HFFc6 (cell line): ENCODE results near the gene IL1RAP. TPM values are rescaled to one million over a fixed set of nuclear protein-coding genes. Genes with fewer than 3 reads are reported as not detected.
A peak's percentile ranks its signal among the peaks of the same experiment; 100 is the strongest.
"Not testable (repeated sequence)": the region's sequence is repeated elsewhere in the genome, so short reads cannot be mapped to it uniquely, and the experiment has no call there.

Source experiments
- DNase-seq: peaks from one replicate; pipeline ENCODE4 v3.0.0-alpha.2; 2018
- H3K27ac Mint-ChIP-seq: 2 replicates; pipeline ENCODE4 v1.8.0; 2020; ENCODE audit warnings: mild to moderate bottlenecking, mixed read lengths
- H3K27me3 Mint-ChIP-seq: 2 replicates; pipeline ENCODE4 v1.8.0; 2021; ENCODE audit warnings: mild to moderate bottlenecking, moderate library complexity, mixed read lengths; ENCODE audit not compliant: insufficient read depth
- H3K36me3 Mint-ChIP-seq: 2 replicates; pipeline ENCODE4 v1.8.0; 2021; ENCODE audit warnings: low read depth, mixed read lengths
- H3K4me1 Mint-ChIP-seq: 2 replicates; pipeline ENCODE4 v1.8.0; 2020; ENCODE audit warnings: low read depth, mixed read lengths
- H3K4me3 Mint-ChIP-seq: 2 replicates; pipeline ENCODE4 v1.8.0; 2020; ENCODE audit warnings: mild to moderate bottlenecking, moderate library complexity, mixed read lengths
- H3K9me3 Mint-ChIP-seq: 2 replicates; pipeline ENCODE4 v1.8.0; 2020; ENCODE audit warnings: mild to moderate bottlenecking, mixed read lengths
- total RNA-seq, 6 experiments: library from RNA; stranded (reverse); fragmentation: NEBNext Ultra II Directional; extraction: Animal tissue kit (Norgen Biotek cat#: 25700); gene quantifications; 2 replicates in 1 of 6; 3 replicates in 5 of 6; pipeline ENCODE4 v1.2.3, GENCODE V29; 2021
- TF ChIP-seq, protein P1 (sequence below): fragments of 200-600 bp; sonication (generic); IDR thresholded peaks from 2 replicates; pipeline ENCODE4 v1.5.0; 2021; ENCODE audit warnings: antibody characterized with exemption, mild to moderate bottlenecking

The IL1RAP gene
- total RNA-seq, 6 experiments from 2014 or later: 3.4 to 6.7 (median 5.3) TPM

DNA sequence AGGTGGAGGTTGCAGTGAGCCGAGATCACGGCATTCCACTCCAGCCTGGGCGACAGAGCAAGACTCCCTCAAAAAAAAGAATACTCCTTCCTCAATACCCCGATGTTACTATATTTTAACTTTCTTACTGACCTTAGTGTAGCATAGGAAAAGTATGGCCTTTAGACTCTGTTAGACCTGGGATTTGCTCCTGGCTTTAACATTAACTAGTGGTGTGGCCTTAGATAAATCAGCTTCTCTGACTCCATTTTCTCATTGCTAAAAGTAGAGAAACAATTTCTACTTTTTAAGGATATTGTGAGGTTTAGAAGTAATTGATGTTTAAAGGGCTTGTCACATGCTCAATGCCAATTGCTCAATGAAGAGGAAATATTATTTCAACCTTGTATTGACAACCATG, 7.6 kb upstream of the IL1RAP start:
- H3K9me3 Mint-ChIP-seq: no peaks in the 10 kb centered on the region
- DNase-seq: no peak
- H3K27ac Mint-ChIP-seq: no peak overlapping the region
- TF ChIP-seq, protein P1, sequence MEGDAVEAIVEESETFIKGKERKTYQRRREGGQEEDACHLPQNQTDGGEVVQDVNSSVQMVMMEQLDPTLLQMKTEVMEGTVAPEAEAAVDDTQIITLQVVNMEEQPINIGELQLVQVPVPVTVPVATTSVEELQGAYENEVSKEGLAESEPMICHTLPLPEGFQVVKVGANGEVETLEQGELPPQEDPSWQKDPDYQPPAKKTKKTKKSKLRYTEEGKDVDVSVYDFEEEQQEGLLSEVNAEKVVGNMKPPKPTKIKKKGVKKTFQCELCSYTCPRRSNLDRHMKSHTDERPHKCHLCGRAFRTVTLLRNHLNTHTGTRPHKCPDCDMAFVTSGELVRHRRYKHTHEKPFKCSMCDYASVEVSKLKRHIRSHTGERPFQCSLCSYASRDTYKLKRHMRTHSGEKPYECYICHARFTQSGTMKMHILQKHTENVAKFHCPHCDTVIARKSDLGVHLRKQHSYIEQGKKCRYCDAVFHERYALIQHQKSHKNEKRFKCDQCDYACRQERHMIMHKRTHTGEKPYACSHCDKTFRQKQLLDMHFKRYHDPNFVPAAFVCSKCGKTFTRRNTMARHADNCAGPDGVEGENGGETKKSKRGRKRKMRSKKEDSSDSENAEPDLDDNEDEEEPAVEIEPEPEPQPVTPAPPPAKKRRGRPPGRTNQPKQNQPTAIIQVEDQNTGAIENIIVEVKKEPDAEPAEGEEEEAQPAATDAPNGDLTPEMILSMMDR: no peak
- no peaks in the 10 kb centered on the region for H3K4me1 Mint-ChIP-seq
- no peak overlapping the region for H3K4me3 Mint-ChIP-seq
- H3K36me3 Mint-ChIP-seq: no peaks in the 10 kb centered on the region
- H3K27me3 Mint-ChIP-seq: no peaks in the 10 kb centered on the region; the same call in 1 of the 2 replicates

- Mint-ChIP-seq H3K4me3 (peak overlapping the region; percentile 91), H3K36me3 (no peaks in the 10 kb centered on the region), H3K27ac (peak overlapping the region; percentile 66; the same call in 1 of the 2 replicates), H3K4me1 (peaks cover 33% of the 10 kb centered on the region), H3K9me3 (no peaks in the 10 kb centered on the region), H3K27me3 (no peaks in the 10 kb centered on the region; the same call in 1 of the 2 replicates)
- TF ChIP-seq, protein P1: no peak
- DNase-seq: no peak
Observed at GRCh38 chr3:190512666-190513065, 1.2 kb upstream of the IL1RAP start.

- peak overlapping the region; percentile 69 for H3K27ac Mint-ChIP-seq
Observed at GRCh38 chr3:190514413-190515153, 698 bp downstream of the IL1RAP start.

DNA sequence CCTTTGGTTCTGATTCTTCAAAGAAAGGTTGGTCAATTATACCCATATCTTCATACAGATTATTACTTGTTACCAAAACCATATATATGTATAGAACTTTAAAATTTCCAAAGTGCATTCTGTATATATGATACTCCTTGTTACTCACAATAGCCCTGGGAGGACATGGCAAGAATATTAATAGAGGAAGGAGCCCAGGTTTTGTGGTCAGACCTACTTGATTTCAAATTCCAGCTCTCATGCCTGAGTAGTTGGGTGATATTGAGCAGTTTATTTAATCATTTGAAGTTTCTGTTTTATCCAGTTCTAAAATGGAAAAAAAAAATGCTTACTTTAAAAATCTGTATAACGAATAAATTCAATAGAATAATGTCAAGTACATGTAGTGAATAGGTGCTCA, 2.5 kb downstream of the IL1RAP start:
- Mint-ChIP-seq H3K27me3 (no peaks in the 10 kb centered on the region), H3K36me3 (no peaks in the 10 kb centered on the region), H3K27ac (no peak overlapping the region), H3K4me1 (peaks cover 52% of the 10 kb centered on the region), H3K9me3 (no peaks in the 10 kb centered on the region), H3K4me3 (no peak overlapping the region)
- TF ChIP-seq, protein P1: no peak
- no peak for DNase-seq

More at GRCh38 chr3:190514413-190515153, 698 bp downstream of the IL1RAP start:
- H3K9me3 Mint-ChIP-seq: no peaks in the 10 kb centered on the region
- TF ChIP-seq, protein P1: no peak
- H3K27me3 Mint-ChIP-seq: no peaks in the 10 kb centered on the region
- peaks cover 44% of the 10 kb centered on the region for H3K4me1 Mint-ChIP-seq
- H3K4me3 Mint-ChIP-seq: peak overlapping the region; percentile 91
- no peaks in the 10 kb centered on the region for H3K36me3 Mint-ChIP-seq
- peak; percentile 45 for DNase-seq

DNA sequence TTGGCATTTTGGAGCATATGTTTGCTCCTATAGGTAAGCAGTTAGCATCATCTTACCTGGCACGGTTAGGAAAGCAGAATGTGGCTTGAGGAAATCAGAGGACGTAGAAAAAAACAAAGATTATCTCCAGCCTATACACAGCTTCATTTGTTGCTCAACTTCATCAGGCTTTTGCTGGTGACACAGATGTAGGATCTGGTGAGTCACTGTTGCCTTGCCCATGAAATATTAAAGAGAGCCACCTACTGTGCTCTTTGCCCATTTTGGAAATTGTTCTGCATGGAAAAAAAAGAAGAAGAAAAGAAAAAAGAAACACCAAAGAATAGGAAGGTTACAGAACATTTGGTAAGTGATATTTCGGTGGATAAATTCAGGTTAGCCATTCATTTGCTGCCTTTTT, 3.8 kb downstream of the IL1RAP start:
- TF ChIP-seq, protein P1: no peak
- Mint-ChIP-seq H3K36me3 (no peaks in the 10 kb centered on the region), H3K27me3 (no peaks in the 10 kb centered on the region), H3K4me3 (no peak overlapping the region), H3K4me1 (peaks cover 55% of the 10 kb centered on the region), H3K9me3 (no peaks in the 10 kb centered on the region), H3K27ac (no peak overlapping the region)
- peak; percentile 51 for DNase-seq

GRCh38 chr3:190518531-190518930, 4.6 kb downstream of the IL1RAP start:
- H3K27me3 Mint-ChIP-seq, H3K4me3 Mint-ChIP-seq, H3K36me3 Mint-ChIP-seq, DNase-seq, H3K27ac Mint-ChIP-seq, H3K9me3 Mint-ChIP-seq: not testable (repeated sequence)
- H3K4me1 Mint-ChIP-seq: peaks cover 50% of the 10 kb centered on the region
